GM23338 (cell line): Measurements from ENCODE around the gene CLPX. TPM values are rescaled to one million over a fixed set of nuclear protein-coding genes. Genes with fewer than 3 reads are reported as not detected.

Experiments used
- ATAC-seq: fragments of 200-7000 bp; cut with Tn5 transposase; 3 replicates; pipeline ENCODE4 v1.9.1; 2020
- DNase-seq: peaks from one replicate; pipeline ENCODE4 v3.0.0-alpha.2; 2015; ENCODE audit warnings: low spot score
- H2AFZ ChIP-seq: fragments of 200-600 bp; sonication (generic); 2 replicates; pipeline ENCODE4 v1.8.0; 2016; ENCODE audit warnings: antibody characterized with exemption, mild to moderate bottlenecking, moderate library complexity
- H3F3A ChIP-seq: fragments of 200-600 bp; sonication (generic); replicated peaks from 2 replicates; pipeline ENCODE4 v1.8.0; 2017; ENCODE audit warnings: antibody characterized with exemption, mixed run types, low read depth
- H3K27ac ChIP-seq: fragments of 200-600 bp; sonication (generic); 2 replicates; pipeline ENCODE4 v1.6.1; 2016; ENCODE audit warnings: low read depth
- H3K27me3 ChIP-seq: fragments of 200-600 bp; sonication (generic); 2 replicates; pipeline ENCODE4 v1.8.0; 2016; ENCODE audit warnings: mild to moderate bottlenecking, mixed run types, moderate library complexity; ENCODE audit not compliant: insufficient read depth
- H3K36me3 ChIP-seq: fragments of 200-600 bp; sonication (generic); 2 replicates; pipeline ENCODE4 v1.8.0; 2016; ENCODE audit warnings: mild to moderate bottlenecking; ENCODE audit not compliant: insufficient read depth
- H3K4me1 ChIP-seq: fragments of 200-600 bp; sonication (generic); 2 replicates; pipeline ENCODE4 v1.8.0; 2016; ENCODE audit warnings: mild to moderate bottlenecking, moderate library complexity; ENCODE audit not compliant: insufficient read depth
- H3K4me2 ChIP-seq: fragments of 200-600 bp; sonication (generic); 2 replicates; pipeline ENCODE4 v1.7.1; 2017; ENCODE audit warnings: mixed run types
- H3K4me3 ChIP-seq: fragments of 200-600 bp; sonication (generic); 2 replicates; pipeline ENCODE4 v1.6.1; 2016; ENCODE audit warnings: mixed run types
- H3K79me2 ChIP-seq: fragments of 200-600 bp; sonication (generic); replicated peaks from 2 replicates; pipeline ENCODE4 v1.8.0; 2017; ENCODE audit warnings: mild to moderate bottlenecking; ENCODE audit not compliant: insufficient read depth
- H3K9me2 ChIP-seq: fragments of 200-600 bp; sonication (generic); 2 replicates; pipeline ENCODE4 v1.8.0; 2017; ENCODE audit not compliant: insufficient read depth
- H4K20me1 ChIP-seq: fragments of 200-600 bp; sonication (generic); replicated peaks from 2 replicates; pipeline ENCODE4 v1.8.0; 2017; ENCODE audit warnings: mild to moderate bottlenecking; ENCODE audit not compliant: insufficient read depth
- H3K27ac Mint-ChIP-seq: 2 replicates; pipeline ENCODE4 v1.8.0; 2020; ENCODE audit warnings: inconsistent platforms, mild to moderate bottlenecking, moderate library complexity, mixed read lengths
- H3K27me3 Mint-ChIP-seq: 3 replicates; pipeline ENCODE4 v1.8.0; 2022; ENCODE audit warnings: low read depth, mild to moderate bottlenecking, moderate library complexity, mixed read lengths, inconsistent platforms; ENCODE audit not compliant: insufficient read depth, poor library complexity
- H3K36me3 Mint-ChIP-seq: 3 replicates; pipeline ENCODE4 v1.8.0; 2021; ENCODE audit warnings: low read depth, mild to moderate bottlenecking, inconsistent platforms, moderate library complexity, mixed read lengths
- H3K4me1 Mint-ChIP-seq: 3 replicates; pipeline ENCODE4 v1.8.0; 2020; ENCODE audit warnings: mild to moderate bottlenecking, inconsistent platforms, mixed read lengths
- H3K4me3 Mint-ChIP-seq: 3 replicates; pipeline ENCODE4 v1.8.0; 2021; ENCODE audit warnings: moderate library complexity, mild to moderate bottlenecking, inconsistent platforms, mixed read lengths
- H3K9me3 Mint-ChIP-seq: 3 replicates; pipeline ENCODE4 v1.8.0; 2020; ENCODE audit warnings: moderate library complexity, mild to moderate bottlenecking, inconsistent platforms, mixed read lengths
- CREB1 ChIP-seq: fragments of 250-450 bp; sonication (Bioruptor Pico); IDR thresholded peaks from 2 replicates; pipeline ENCODE4 v1.5.0; 2020; ENCODE audit warnings: low read depth, mild to moderate bottlenecking, moderate library complexity
- CTCF ChIP-seq, 2 experiments: fragments of 200-600 bp in 1 of 2; sonication (generic) in 1 of 2; conservative IDR thresholded peaks; 2 replicates each; pipeline versions ENCODE4 v1.5.1 to v1.6.1; 2016 to 2017; ENCODE audit warnings: antibody characterized with exemption in 2 of 2, low read depth in 2 of 2, mild to moderate bottlenecking in 2 of 2, moderate library complexity in 1 of 2
- ETS1 ChIP-seq: IDR thresholded peaks from 2 replicates; pipeline ENCODE4 v1.6.1; 2016; ENCODE audit warnings: antibody characterized with exemption
- EZH2 ChIP-seq: fragments of 200-600 bp; sonication (generic); IDR thresholded peaks from one replicate; pipeline ENCODE4 v1.8.0; 2017; ENCODE audit warnings: antibody characterized with exemption, mild to moderate bottlenecking, low read depth; ENCODE audit not compliant: unreplicated experiment
- EZH2phosphoT487 ChIP-seq: fragments of 200-600 bp; sonication (generic); IDR thresholded peaks from one replicate; pipeline ENCODE4 v1.8.1; 2018; ENCODE audit warnings: antibody characterized with exemption; ENCODE audit not compliant: unreplicated experiment
- JUNB ChIP-seq: IDR thresholded peaks from one replicate; pipeline ENCODE4 v1.6.1; 2016; ENCODE audit warnings: antibody characterized with exemption; ENCODE audit not compliant: unreplicated experiment
- NANOG ChIP-seq: IDR thresholded peaks from 2 replicates; pipeline ENCODE4 v1.6.1; 2016; ENCODE audit warnings: antibody characterized with exemption, borderline replicate concordance
- POLR2AphosphoS5 ChIP-seq: IDR thresholded peaks from 2 replicates; pipeline ENCODE4 v1.6.1; 2016; ENCODE audit warnings: antibody characterized with exemption, low read depth
- REST ChIP-seq: IDR thresholded peaks from one replicate; pipeline ENCODE4 v1.6.1; 2018; ENCODE audit warnings: antibody characterized with exemption; ENCODE audit not compliant: unreplicated experiment
- STAT1 ChIP-seq: IDR thresholded peaks from one replicate; pipeline ENCODE4 v1.6.1; 2016; ENCODE audit warnings: antibody characterized with exemption; ENCODE audit not compliant: unreplicated experiment
- ZNF114 ChIP-seq: fragments of 250-450 bp; sonication (Bioruptor Pico); IDR thresholded peaks from 2 replicates; pipeline ENCODE4 v1.5.0; 2020; ENCODE audit warnings: mild to moderate bottlenecking, moderate library complexity
- ZNF331 ChIP-seq: fragments of 250-450 bp; sonication (Bioruptor Pico); IDR thresholded peaks from 2 replicates; pipeline ENCODE4 v1.5.0; 2020; ENCODE audit warnings: low read depth, mild to moderate bottlenecking, moderate library complexity
- ZNF462 ChIP-seq: fragments of 250-450 bp; sonication (Bioruptor Pico); IDR thresholded peaks from 2 replicates; pipeline ENCODE4 v1.5.0; 2020; ENCODE audit warnings: mild to moderate bottlenecking, moderate library complexity
- polyA plus RNA-seq: library from polyadenylated mRNA; unstranded; fragments of >200 nt; fragmentation: Nextera tagmentation; extraction: Ambion mirVana; gene quantifications from 2 replicates; pipeline ENCODE4 v1.2.1, GENCODE V29; 2016
- total RNA-seq: library from RNA; depleted of rRNA; stranded (reverse); fragments of >200 nt; shearing (Covaris generic); gene quantifications from 2 replicates; pipeline ENCODE4 v1.2.3, GENCODE V29; 2014

CLPX gene
- total and polyA plus RNA-seq, 2 experiments from 2014 or later, result 18.9 to 40.6 TPM

- Mint-ChIP-seq H3K4me1 (peaks cover 14% of the 10 kb centered on the region), H3K36me3 (peaks cover 34% of the 10 kb centered on the region), H3K4me3 (no peak overlapping the region), H3K27me3 (peaks cover 12% of the 10 kb centered on the region), H3K9me3 (peaks cover 9% of the 10 kb centered on the region), H3K27ac (no peak overlapping the region)
- DNase-seq (peak; percentile 53), ATAC-seq (no peak)
- Histone ChIP-seq H3K4me1 (peaks cover 4% of the 10 kb centered on the region), H3K27me3 (no peaks in the 10 kb centered on the region), H3K4me2 (no peak overlapping the region), H4K20me1 (peaks cover 9% of the 10 kb centered on the region; the same call in 1 of the 2 replicates), H3K36me3 (peaks cover 8% of the 10 kb centered on the region; the same call in 1 of the 2 replicates), H3K79me2 (peaks cover 19% of the 10 kb centered on the region), H3F3A (0 out of 2 replicates have a peak, but pooled peaks cover 3% of the 10 kb centered on the region), H3K9me2 (no peaks in the 10 kb centered on the region), H3K27ac (no peak overlapping the region), H2AFZ (no peak overlapping the region), H3K4me3 (no peak overlapping the region)
- TF ChIP-seq EZH2 (no peak), EZH2phosphoT487 (no peak), NANOG (no peak), ZNF114 (no peak), JUNB (no peak), POLR2AphosphoS5 (no peak), ETS1 (no peak), ZNF462 (no peak), ZNF331 (CRISPR knock-in tag) (no peak), REST (no peak), CREB1 (CRISPR knock-in tag) (no peak), STAT1 (no peak), CTCF (conservative IDR thresholded peaks at IDR 0.05; ENCODE audit: low read depth in 2 of 2) (no peak)
These were observed 54.2 kb downstream of the CLPX start for GRCh38 chr15:65130941-65131340.
